BLaER1 treated with 17β-estradiol and CSF1 and Interleukin-3, amounts not matched to agents 10 nM and 100 nM (cell line): ENCODE measurements around the gene ZNF217.
"Not testable (repeated sequence)": the region's sequence is repeated elsewhere in the genome, so short reads cannot be mapped to it uniquely, and the experiment has no call there.

ENCODE experiments used
- H3K27ac ChIP-seq, 11 experiments: shearing (Covaris generic); formaldehyde crosslinking; 2 replicates each; pipeline ENCODE4 v1.8.1; 2022
- H3K27me3 ChIP-seq, 11 experiments: shearing (Covaris generic); formaldehyde crosslinking; 2 replicates each; pipeline ENCODE4 v1.8.1; 2022
- H3K36me3 ChIP-seq, 11 experiments: shearing (Covaris generic); formaldehyde crosslinking; 2 replicates each; pipeline ENCODE4 v1.8.1; 2022
- H3K4me1 ChIP-seq, 10 experiments: shearing (Covaris generic); formaldehyde crosslinking; 2 replicates each; pipeline ENCODE4 v1.8.1; 2022
- H3K4me2 ChIP-seq, 11 experiments: shearing (Covaris generic); formaldehyde crosslinking; 2 replicates each; pipeline ENCODE4 v1.8.1; 2022
- H3K4me3 ChIP-seq, 10 experiments: shearing (Covaris generic); formaldehyde crosslinking; 2 replicates each; pipeline ENCODE4 v1.8.1; 2022
- H3K9ac ChIP-seq, 11 experiments: shearing (Covaris generic); formaldehyde crosslinking; 2 replicates each; pipeline ENCODE4 v1.8.1; 2022
- H3K9me3 ChIP-seq, 11 experiments: shearing (Covaris generic); formaldehyde crosslinking; replicated peaks in 1 of 11; 2 replicates each; pipeline ENCODE4 v1.8.1; 2022
- H4K20me1 ChIP-seq, 11 experiments: shearing (Covaris generic); formaldehyde crosslinking; 2 replicates each; pipeline ENCODE4 v1.8.1; 2022
- Cebpa-rat ChIP-seq, 11 experiments: shearing (Covaris generic); IDR thresholded peaks; 2 replicates each; pipeline ENCODE4 v1.8.1; 2022

ZNF217 gene

GRCh38 chr20:53595018-53595378 lies 1.4 kb upstream of the ZNF217 start:
- Histone ChIP-seq H3K9me3 (no peaks in the 10 kb centered on the region), H3K27ac (peak overlapping the region; percentile 80 to 98 (median 95))
- no peak for TF ChIP-seq Cebpa-rat (IDR thresholded peaks at IDR 0.05)

DNA sequence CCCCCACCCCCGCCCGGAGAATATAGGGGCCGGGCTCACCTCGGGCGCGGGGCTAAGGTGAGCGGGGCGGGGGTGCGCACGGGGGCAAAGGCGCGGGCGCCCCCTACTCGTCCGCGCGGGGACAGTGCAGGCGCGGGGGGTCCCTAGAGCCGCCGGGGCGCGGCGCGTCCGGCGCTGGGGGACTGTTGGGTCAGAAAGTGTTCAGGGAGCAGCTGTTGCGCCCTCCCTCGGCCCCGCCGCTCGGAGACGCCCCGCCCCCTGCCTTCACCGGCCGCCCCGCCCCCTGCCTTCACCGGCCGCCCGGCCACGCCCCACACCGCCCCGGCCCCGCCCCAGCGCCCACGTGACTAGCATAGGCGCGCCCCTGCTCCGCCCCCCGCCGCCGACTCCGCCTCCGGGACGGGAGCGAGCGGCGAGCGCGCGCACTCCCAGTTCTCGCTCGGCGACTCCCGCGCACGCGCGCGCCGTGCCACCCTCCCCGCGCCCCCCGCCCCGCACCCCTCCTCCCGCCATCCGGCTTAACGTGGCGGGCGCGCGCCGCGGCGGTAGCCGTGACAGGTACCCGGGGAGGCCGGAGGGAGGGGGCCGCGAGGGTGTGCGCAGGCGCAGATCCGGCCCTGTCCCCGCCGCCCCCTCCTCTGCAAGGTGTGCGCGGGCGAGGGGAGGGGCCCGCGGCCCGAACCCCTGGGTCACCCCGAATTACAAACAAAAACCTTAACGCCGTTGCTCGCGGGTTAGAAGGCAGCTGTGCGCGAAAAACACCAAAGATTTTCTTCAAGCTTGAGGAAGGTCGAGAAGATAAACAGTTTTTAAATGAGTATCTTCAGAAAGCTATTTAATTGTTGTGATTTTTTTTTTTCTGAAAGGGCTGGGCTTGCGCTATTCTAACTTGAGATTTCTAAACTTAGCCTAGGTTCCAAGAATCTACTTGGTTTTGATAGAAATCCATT lies 704 bp upstream of the ZNF217 start:
- H4K20me1 ChIP-seq = peaks cover 0 to 8% (median 0%) of the 10 kb centered on the region in 11 experiments; a peak in 2 of 22 replicates
- no peak for TF ChIP-seq Cebpa-rat (IDR thresholded peaks at IDR 0.05)
- no peaks in the 10 kb centered on the region for H3K9me3 ChIP-seq
- H3K4me1 ChIP-seq = peaks cover 22 to 39% (median 31%) of the 10 kb centered on the region in 10 experiments
- H3K27ac ChIP-seq = peak overlapping the region; percentile 95 to 100 (median 100)
- no peaks in the 10 kb centered on the region for H3K36me3 ChIP-seq
- no peaks in the 10 kb centered on the region for H3K27me3 ChIP-seq
- H3K4me2 ChIP-seq = peak overlapping the region; percentile 78 to 93 (median 85)
- peak overlapping the region; percentile 98 to 100 (median 100) for H3K9ac ChIP-seq
- H3K4me3 ChIP-seq = peak overlapping the region; percentile 76 to 94 (median 90)

More at GRCh38 chr20:53595018-53595378, 1.4 kb upstream of the ZNF217 start:
- no peaks in the 10 kb centered on the region for H3K36me3 ChIP-seq
- H3K9ac ChIP-seq = peak overlapping the region; percentile 86 to 97 (median 92)
- peak overlapping the region; percentile 54 to 83 (median 73) for H3K4me3 ChIP-seq
- H3K27me3 ChIP-seq = no peaks in the 10 kb centered on the region
- peaks cover 22 to 43% (median 33%) of the 10 kb centered on the region in 10 experiments for H3K4me1 ChIP-seq
- H4K20me1 ChIP-seq = peaks cover 0 to 1% (median 0%) of the 10 kb centered on the region in 11 experiments; a peak in 1 of 22 replicates
- H3K4me2 ChIP-seq = peak overlapping the region; percentile 78 to 93 (median 85)

GRCh38 chr20:53592992-53593465 lies 610 bp downstream of the ZNF217 start:
- TF ChIP-seq Cebpa-rat (IDR thresholded peaks at IDR 0.05) = no peak
- Histone ChIP-seq H3K27ac (peak overlapping the region; percentile 95 to 100 (median 100)), H4K20me1 (peaks cover 0 to 17% (median 0%) of the 10 kb centered on the region in 11 experiments; a peak in 2 of 22 replicates), H3K9me3 (no peaks in the 10 kb centered on the region), H3K9ac (peak overlapping the region; percentile 98 to 100 (median 100)), H3K36me3 (no peaks in the 10 kb centered on the region), H3K4me2 (peak overlapping the region; percentile 25 to 92 (median 71); a peak in 18 of 22 replicates), H3K4me1 (peaks cover 21 to 32% (median 27%) of the 10 kb centered on the region in 10 experiments), H3K27me3 (no peaks in the 10 kb centered on the region), H3K4me3 (peak overlapping the region; percentile 76 to 94 (median 90))

DNA sequence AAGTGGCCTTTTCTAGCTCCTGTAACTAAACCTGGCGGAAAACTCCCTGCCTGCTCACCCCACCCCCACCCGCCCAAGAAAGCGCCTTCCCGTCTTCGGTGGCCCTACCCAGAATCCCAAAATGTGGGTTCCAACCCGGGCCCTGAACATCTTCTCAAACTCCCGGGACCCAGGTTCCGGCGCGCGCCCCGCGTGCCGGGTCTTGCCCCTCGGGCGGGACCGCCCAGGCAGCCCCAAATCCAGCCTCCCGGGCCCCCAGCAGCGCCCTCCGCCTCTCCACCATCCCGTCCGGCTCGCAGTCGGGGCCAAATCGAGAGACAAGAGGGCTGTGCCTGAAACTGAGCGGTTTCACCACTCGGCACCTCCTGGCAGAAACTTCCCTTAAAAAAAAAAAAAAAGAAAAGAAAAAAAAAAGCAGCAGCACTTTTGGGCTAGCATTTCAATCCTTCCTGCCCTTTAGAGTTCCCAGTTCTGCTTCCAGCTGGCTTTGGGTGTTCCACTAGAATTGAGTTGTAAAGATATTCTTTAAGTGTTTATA lies 1.1 kb downstream of the ZNF217 start:
- Histone ChIP-seq H3K4me2 (peak overlapping the region; percentile 31 to 94 (median 88); a peak in 18 of 22 replicates), H3K4me1 (peaks cover 18 to 37% (median 26%) of the 10 kb centered on the region in 10 experiments), H3K9ac (peak overlapping the region; percentile 98 to 100 (median 100)), H3K4me3 (peak overlapping the region; percentile 76 to 94 (median 90)), H4K20me1 (peaks cover 0 to 17% (median 0%) of the 10 kb centered on the region in 11 experiments; a peak in 2 of 22 replicates), H3K27ac (peak overlapping the region; percentile 95 to 100 (median 100))
- H3K36me3 ChIP-seq, H3K27me3 ChIP-seq, H3K9me3 ChIP-seq: not testable (repeated sequence)

- Histone ChIP-seq H3K4me3 (peak overlapping the region; percentile 76 to 94 (median 90)), H3K4me1 (peaks cover 18 to 40% (median 26%) of the 10 kb centered on the region in 10 experiments), H3K27ac (peak overlapping the region; percentile 95 to 100 (median 100)), H3K9ac (peak overlapping the region; percentile 98 to 100 (median 100)), H3K4me2 (peak overlapping the region; percentile 71 to 94 (median 90)), H4K20me1 (peaks cover 0 to 19% (median 0%) of the 10 kb centered on the region in 11 experiments; a peak in 5 of 22 replicates)
- H3K36me3 ChIP-seq, H3K9me3 ChIP-seq, H3K27me3 ChIP-seq: not testable (repeated sequence)
Observed at GRCh38 chr20:53591941-53592441, 1.6 kb downstream of the ZNF217 start.

GRCh38 chr20:53591206-53591741 lies 2.4 kb downstream of the ZNF217 start:
- H3K36me3 ChIP-seq = not testable (repeated sequence)

DNA sequence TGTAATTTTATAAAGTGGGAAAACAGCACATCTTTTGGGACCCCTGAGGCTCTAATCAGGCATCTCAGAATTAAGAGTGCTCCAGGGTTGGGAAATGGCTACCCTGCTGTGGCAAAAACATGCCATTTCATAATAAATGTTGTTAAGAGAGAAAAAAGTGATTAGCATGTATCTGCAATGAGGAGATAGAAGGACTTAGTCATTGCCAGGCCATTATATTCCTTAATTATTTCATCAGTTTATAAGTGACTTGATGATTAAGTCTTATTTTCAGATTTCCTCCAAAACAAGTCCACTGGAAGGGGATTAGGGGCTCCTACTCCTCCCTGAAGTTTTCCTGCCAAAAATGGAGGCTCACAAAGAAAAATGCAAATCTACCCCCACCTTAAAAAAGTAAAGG lies 3.0 kb downstream of the ZNF217 start:
- H3K27me3 ChIP-seq, H3K9me3 ChIP-seq, H3K36me3 ChIP-seq: not testable (repeated sequence)
- H3K4me3 ChIP-seq = peak overlapping the region; percentile 76 to 94 (median 90)
- peak overlapping the region; percentile 71 to 94 (median 90) for H3K4me2 ChIP-seq
- H3K9ac ChIP-seq = peak overlapping the region; percentile 98 to 100 (median 100)
- H4K20me1 ChIP-seq = peaks cover 0 to 33% (median 0%) of the 10 kb centered on the region in 11 experiments; a peak in 9 of 22 replicates
- peaks cover 17 to 40% (median 26%) of the 10 kb centered on the region in 10 experiments for H3K4me1 ChIP-seq
- H3K27ac ChIP-seq = peak overlapping the region; percentile 95 to 100 (median 100)

More at GRCh38 chr20:53591206-53591741, 2.4 kb downstream of the ZNF217 start:
- H3K4me2 ChIP-seq = peak overlapping the region; percentile 71 to 94 (median 90)
- peak overlapping the region; percentile 95 to 100 (median 100) for H3K27ac ChIP-seq
- H3K9me3 ChIP-seq, H3K27me3 ChIP-seq: not testable (repeated sequence)
- H4K20me1 ChIP-seq = peaks cover 0 to 26% (median 0%) of the 10 kb centered on the region in 11 experiments; a peak in 9 of 22 replicates
- H3K9ac ChIP-seq = peak overlapping the region; percentile 98 to 100 (median 100)
- peaks cover 17 to 40% (median 26%) of the 10 kb centered on the region in 10 experiments for H3K4me1 ChIP-seq
- H3K4me3 ChIP-seq = peak overlapping the region; percentile 76 to 94 (median 90)

DNA sequence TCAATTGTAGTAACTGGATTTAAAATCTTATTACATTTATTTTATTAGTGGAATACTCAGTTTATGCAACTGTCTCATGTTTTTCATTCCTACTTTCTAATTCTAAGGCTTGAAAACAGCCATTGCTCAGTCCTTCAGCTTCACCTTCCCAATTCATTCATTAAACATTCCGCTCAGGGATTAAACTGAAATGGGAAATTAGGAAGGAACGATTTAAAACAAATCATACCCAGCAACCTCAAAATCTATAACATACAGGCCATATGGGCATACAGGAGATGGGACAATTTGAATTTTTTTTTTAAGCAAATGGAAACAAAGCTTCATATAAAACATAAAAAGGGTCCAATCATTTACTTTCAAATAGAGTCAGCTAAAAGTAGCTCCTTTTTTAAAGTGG lies 3.5 kb downstream of the ZNF217 start:
- peak overlapping the region; percentile 95 to 100 (median 100); a peak in 21 of 22 replicates for H3K27ac ChIP-seq

GRCh38 chr20:53589321-53590065 lies 4.1 kb downstream of the ZNF217 start:
- Histone ChIP-seq H3K4me1 (peaks cover 23 to 43% (median 30%) of the 10 kb centered on the region in 10 experiments), H3K27ac (peak overlapping the region; percentile 95 to 100 (median 100); a peak in 21 of 22 replicates), H3K36me3 (peaks cover 0 to 12% (median 0%) of the 10 kb centered on the region in 11 experiments; a peak in 4 of 22 replicates), H4K20me1 (peaks cover 0 to 44% (median 0%) of the 10 kb centered on the region in 11 experiments; a peak in 9 of 22 replicates), H3K9ac (peak overlapping the region; percentile 98 to 100 (median 100)), H3K4me3 (peak overlapping the region; percentile 76 to 94 (median 90)), H3K4me2 (peak overlapping the region; percentile 71 to 94 (median 90))
- H3K27me3 ChIP-seq, H3K9me3 ChIP-seq: not testable (repeated sequence)

More for the DNA sequence above, 3.5 kb downstream of the ZNF217 start:
- Histone ChIP-seq H3K9ac (peak overlapping the region; percentile 98 to 100 (median 100)), H3K4me2 (peak overlapping the region; percentile 71 to 94 (median 90); a peak in 21 of 22 replicates), H3K4me1 (peaks cover 21 to 40% (median 27%) of the 10 kb centered on the region in 10 experiments), H4K20me1 (peaks cover 0 to 38% (median 0%) of the 10 kb centered on the region in 11 experiments; a peak in 9 of 22 replicates), H3K36me3 (peaks cover 0 to 12% (median 0%) of the 10 kb centered on the region in 11 experiments; a peak in 4 of 22 replicates), H3K4me3 (peak overlapping the region; percentile 76 to 94 (median 90))
- H3K9me3 ChIP-seq, H3K27me3 ChIP-seq: not testable (repeated sequence)

- H3K36me3 ChIP-seq = peaks cover 4 to 20% (median 7%) of the 10 kb centered on the region in 11 experiments; a peak in 20 of 22 replicates
- H3K9me3 ChIP-seq, H3K27me3 ChIP-seq: not testable (repeated sequence)
- peak overlapping the region; percentile 83 to 95 (median 91); a peak in 21 of 22 replicates for H3K4me2 ChIP-seq
- peak overlapping the region; percentile 2 to 59 (median 42); a peak in 10 of 20 replicates for H3K4me3 ChIP-seq
- H4K20me1 ChIP-seq = peaks cover 0 to 67% (median 0%) of the 10 kb centered on the region in 11 experiments; a peak in 9 of 22 replicates
- peak overlapping the region; percentile 68 to 97 (median 92); a peak in 19 of 22 replicates for H3K9ac ChIP-seq
- peaks cover 31 to 64% (median 49%) of the 10 kb centered on the region in 10 experiments for H3K4me1 ChIP-seq
- peak overlapping the region in 10 of 11 experiments; percentile 65 to 100 (median 95); a peak in 20 of 22 replicates for H3K27ac ChIP-seq
Observed at GRCh38 chr20:53587157-53587703, 6.4 kb downstream of the ZNF217 start.
